GM12878 (cell line): Measurements from ENCODE around the gene R3HDM2.
"Not testable (repeated sequence)": the region's sequence is repeated elsewhere in the genome, so short reads cannot be mapped to it uniquely, and the experiment has no call there.

ENCODE experiments used
- CHD2 ChIP-seq: IDR thresholded peaks from 2 replicates; pipeline ENCODE4 v1.6.1; 2011; ENCODE audit warnings: low read depth, low read length, improper control_type of control experiment, borderline replicate concordance
- FOXK2 ChIP-seq: fragments of 450-650 bp; IDR thresholded peaks from 2 replicates; pipeline ENCODE4 v1.6.1; 2017; ENCODE audit warnings: mild to moderate bottlenecking, moderate library complexity
- REST ChIP-seq: IDR thresholded peaks from 2 replicates; pipeline ENCODE4 v1.6.1; 2012; ENCODE audit warnings: mild to moderate bottlenecking, low read depth, low read length
- SP1 ChIP-seq: IDR thresholded peaks from one replicate; pipeline ENCODE4 v1.6.1; 2011; ENCODE audit warnings: low read depth, low read length

GRCh38 chr12:57336299-57336698 is 94.5 kb downstream of the R3HDM2 start:
- TF ChIP-seq FOXK2, REST, SP1, CHD2: not testable (repeated sequence)
